ENCODE results near the gene COL10A1. TPM values are rescaled to one million over a fixed set of nuclear protein-coding genes. Genes with fewer than 3 reads are reported as not detected.

The COL10A1 gene
- total and polyA plus RNA-seq, 10 of the 15 experiments (the other 5 are each of a cell fraction or from before 2014, with no cell fraction given) = 0.02 to 0.33 (median 0.06) TPM; not detected in 5

DNA sequence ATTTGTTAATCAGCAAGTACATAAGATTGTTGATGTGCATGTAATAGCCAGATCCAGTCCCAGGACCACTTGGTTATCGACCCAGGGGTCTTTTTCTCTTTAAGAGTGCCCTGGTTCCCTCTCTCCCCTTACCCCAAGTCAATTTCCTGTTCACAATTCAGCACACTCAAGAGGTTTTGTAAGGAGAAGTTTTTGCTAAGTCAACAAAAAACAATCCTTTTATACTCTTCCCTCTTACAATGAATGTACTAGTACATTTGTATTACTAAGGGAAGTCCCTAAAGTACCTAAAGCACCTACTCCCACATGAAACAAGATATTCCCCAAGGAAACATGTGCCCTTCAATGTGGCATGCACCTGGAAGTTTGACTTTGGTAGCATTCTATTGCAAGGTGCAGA is 26.9 kb downstream of the COL10A1 start:
- intact Hi-C loops (cut with micrococcal nuclease; ENCODE audit: unreplicated experiment) = loop anchor here (10.0 kb wide), 1 partner anchor 1384 kb away; no protein-coding TSS in a partner anchor
- FAIRE-seq = no peak
- WGBS (ENCODE audit: insufficient coverage, insufficient replicate concordance, low lambda C conversion rate, missing lambda C conversion rate) = 38% methylated on average over 1 of the region's 1 CpG
- peaks cover 10% of the 10 kb centered on the region; the same call in 2 of the 3 replicates for H3K9me3 ChIP-seq (replicated peaks; ENCODE audit: control insufficient read depth, insufficient read depth, low read length)
- no peak for DNase-seq (ENCODE audit: low read depth, low spot score)
- BruUV-seq (replicated peaks) = no TSS peak
- peak overlapping the region; percentile 67 for H3K4me3 ChIP-seq
- no peaks in the 10 kb centered on the region for H3K27me3 ChIP-seq (replicated peaks in 1 of 2; ENCODE audit: control insufficient read depth in 2 of 2, insufficient read depth in 2 of 2, low read length in 1 of 2)
- no peaks in the 10 kb centered on the region for H3K36me3 ChIP-seq (ENCODE audit: control insufficient read depth in 2 of 2, insufficient read depth in 2 of 2, low read length in 1 of 2)
- peak overlapping the region; percentile 15; the same call in 1 of the 2 replicates for H2AFZ ChIP-seq (ENCODE audit: control insufficient read depth, low read depth, low read length)
- in situ Hi-C loops (cut with MboI) = loop anchor here (5.0 to 10.0 kb wide), 2 partner anchors 87 to 204 kb away; no protein-coding TSS in a partner anchor
- ChIA-PET RAD21 (ENCODE audit: unreplicated experiment) (interaction anchor here (1.3 to 5.0 kb wide), 4 partner anchors 12 to 90 kb away, joined by 3 to 102 read pairs (median 46); no protein-coding TSS in a partner anchor), SMC1A (ENCODE audit: uncharacterized antibody, unreplicated experiment) (interaction anchor here (0.6 to 5.0 kb wide), 7 partner anchors 13 to 407 kb away, joined by 3 to 91 read pairs (median 35); no protein-coding TSS in a partner anchor), POLR2A (interaction anchor here (1.0 to 4.6 kb wide), 3 partner anchors 11 to 81 kb away, joined by 4 to 30 read pairs (median 7); no protein-coding TSS in a partner anchor), CTCF (interaction anchor here (0.7 to 5.0 kb wide), 6 partner anchors 7 to 88 kb away, joined by 4 to 183 read pairs (median 40); no protein-coding TSS in a partner anchor)
- TF ChIP-seq MEF2A (IDR thresholded peaks at IDR 0.05; ENCODE audit: insufficient read depth, low read depth, low read length) (no peak), POLR2A (IDR thresholded peaks at IDR 0.05; ENCODE audit: low read depth, low read length) (no peak), ZSCAN29 (IDR thresholded peaks at IDR 0.05) (no peak), ASH2L (IDR thresholded peaks at IDR 0.05; ENCODE audit: borderline replicate concordance, low read depth) (no peak), RAD21 (IDR thresholded peaks at IDR 0.05; ENCODE audit: insufficient read depth, low read depth, low read length) (no peak), IKZF2 (IDR thresholded peaks at IDR 0.05) (peak in 1 of 2 experiments; percentile 20; a peak in 1 of 4 replicates), TCF3 (IDR thresholded peaks at IDR 0.05; ENCODE audit: borderline replicate concordance, insufficient read depth, low read depth, low read length) (no peak)
- H3K4me2 ChIP-seq (ENCODE audit: control insufficient read depth, insufficient read depth) = peak overlapping the region; percentile 81
- peaks cover 77% of the 10 kb centered on the region for H3K79me2 ChIP-seq (ENCODE audit: control insufficient read depth, insufficient read depth, low read length)
- H3K4me1 ChIP-seq (ENCODE audit: control insufficient read depth, insufficient read depth, low read length) = peaks cover 13% of the 10 kb centered on the region
- no peak for ATAC-seq
- peak overlapping the region; percentile 39; the same call in 1 of the 2 replicates for H3K9ac ChIP-seq (ENCODE audit: control insufficient read depth, insufficient read depth, low read length)
- no peaks in the 10 kb centered on the region for H4K20me1 ChIP-seq (ENCODE audit: control insufficient read depth, insufficient read depth)
- H3K27ac ChIP-seq (ENCODE audit: control insufficient read depth, insufficient read depth) = peak overlapping the region; percentile 93
